Psoas muscle (tissue), 8 donors: ENCODE results near the gene ARHGEF4. TPM values are rescaled to one million over a fixed set of nuclear protein-coding genes. Genes with fewer than 3 reads are reported as not detected.
"Not testable (repeated sequence)": the region's sequence is repeated elsewhere in the genome, so short reads cannot be mapped to it uniquely, and the experiment has no call there.

Source experiments
- ATAC-seq, 4 donors: fragments of 200-7000 bp; cut with Tn5 transposase; one replicate each; pipeline ENCODE4 v1.9.1; 2020; ENCODE audit warnings: moderate library complexity in 3 of 4, mild to moderate bottlenecking in 2 of 4
- DNase-seq, 2 donors: peaks; one replicate each; pipeline ENCODE4 v3.0.0-alpha.2; 2020
- H3K27ac ChIP-seq: fragments of 200-600 bp; one replicate; pipeline ENCODE4 v1.8.0; 2022
- H3K27me3 ChIP-seq, 3 donors: fragments of 200-600 bp in 1 of 3; one replicate each; pipeline versions ENCODE4 v1.6.1 to v1.8.0; 2013 to 2022; ENCODE audit warnings: low read length in 2 of 3, mild to moderate bottlenecking in 2 of 3, moderate library complexity in 1 of 3; ENCODE audit not compliant: insufficient read depth in 3 of 3
- H3K36me3 ChIP-seq, 2 donors: fragments of 200-600 bp in 1 of 2; one replicate each; pipeline versions ENCODE4 v1.6.1 to v1.8.0; 2013 to 2022; ENCODE audit warnings: low read depth in 1 of 2, mild to moderate bottlenecking in 1 of 2, moderate library complexity in 1 of 2; ENCODE audit not compliant: insufficient read depth in 1 of 2
- H3K4me1 ChIP-seq: fragments of 200-600 bp; one replicate; pipeline ENCODE4 v1.8.0; 2022
- H3K4me3 ChIP-seq: fragments of 200-600 bp; one replicate; pipeline ENCODE4 v1.8.0; 2022; ENCODE audit warnings: mild to moderate bottlenecking
- H3K9me3 ChIP-seq: fragments of 200-600 bp; one replicate; pipeline ENCODE4 v1.8.0; 2022
- CTCF ChIP-seq: fragments of 200-600 bp; IDR thresholded peaks from one replicate; pipeline ENCODE4 v1.8.0; 2022; ENCODE audit warnings: antibody characterized with exemption
- WGBS, 3 donors: extraction: QIAGEN DNeasy Blood & Tissue Kit; methylation state at CpG; one replicate each; pipeline versions ENCODE4 v1.1.6 to v1.1.7; 2013; 5-methylcytosine and 5-hydroxymethylcytosine counted together
- intact Hi-C, 2 donors: fragments of 100-400 bp; cut with DNase I; formaldehyde crosslinking; loops; one replicate each; pipeline versions ENCODE4 v1.11.0 to v1.14.2; 2022
- polyA plus RNA-seq, 3 donors: library from polyadenylated mRNA; stranded (reverse); fragments of 200-250 nt; gene quantifications; one replicate each; pipeline ENCODE4 v1.2.3, GENCODE V29; 2013
- total RNA-seq, 4 donors: library from RNA; stranded (reverse); fragmentation: NEBNext Ultra II Directional in 2 of 4; extraction: Animal tissue kit (Norgen Biotek cat#: 25700) in 2 of 4; gene quantifications; one replicate each; pipeline versions ENCODE4 v1.2.1 to v1.2.4, GENCODE V29; 2021 to 2023
- donor health status: healthy with polysubstance abuse.
- donor health status: DM: no; HTN: no; CAD: no; lungs with moderate emphysema.
- donor health status: Bipolar disorder and iron deficiency.
- donor health status: healthy.
- donor health status: DM: yes; HTN: yes; CAD: no.
- donor health status: DM: no; HTN: no; CAD: no.
- donor health status: DM: no; HTN: no; CAD: no.
- donor health status: DM: yes; HTN: yes; CAD: no.

Gene ARHGEF4
- total and polyA plus RNA-seq, 7 donors = 0.63 to 6.9 (median 3.7) TPM

- Histone ChIP-seq H3K27ac (peak overlapping the region; percentile 55), H3K9me3 (no peaks in the 10 kb centered on the region), H3K4me3 (no peak overlapping the region), H3K27me3 (no peaks in the 10 kb centered on the region), H3K36me3 (peaks cover 20 to 82% of the 10 kb centered on the region in 2 donors), H3K4me1 (peaks cover 49% of the 10 kb centered on the region)
- intact Hi-C loops = no loop called here
- no peak for TF ChIP-seq CTCF
- no peak for DNase-seq
- WGBS, 3 donors = 82 to 92% (median 88%) methylated on average over 5 of the region's 5 CpGs
- ATAC-seq = peak in 2 of 4 donors; percentile 2 to 3
Measured at GRCh38 chr2:131076707-131077106, 240.0 kb downstream of the ARHGEF4 start.

GRCh38 chr2:131077182-131077846 is 240.6 kb downstream of the ARHGEF4 start:
- intact Hi-C loops = no loop called here
- TF ChIP-seq CTCF = no peak
- Histone ChIP-seq H3K4me3 (no peak overlapping the region), H3K4me1 (peaks cover 48% of the 10 kb centered on the region), H3K27me3 (no peaks in the 10 kb centered on the region), H3K9me3 (no peaks in the 10 kb centered on the region), H3K36me3 (peaks cover 22 to 83% of the 10 kb centered on the region in 2 donors), H3K27ac (peak overlapping the region; percentile 55)
- DNase-seq = peak in 1 of 2 donors; percentile 70
- WGBS, 3 donors = 58 to 82% (median 72%) methylated on average over 11 of the region's 11 CpGs
- peak; percentile 38 to 80 (median 71) for ATAC-seq

- no peak for ATAC-seq
- 53 to 68% (median 61%) methylated on average over 3 of the region's 3 CpGs for WGBS, 3 donors
- no peak for DNase-seq
- Histone ChIP-seq H3K9me3 (no peaks in the 10 kb centered on the region), H3K36me3 (peaks cover 22 to 82% of the 10 kb centered on the region in 2 donors), H3K4me3 (no peak overlapping the region), H3K27me3 (no peaks in the 10 kb centered on the region), H3K4me1 (peaks cover 53% of the 10 kb centered on the region), H3K27ac (peak overlapping the region; percentile 55)
- TF ChIP-seq CTCF = no peak
- intact Hi-C loops = no loop called here
Measured at GRCh38 chr2:131077966-131078365, 241.3 kb downstream of the ARHGEF4 start.

- ATAC-seq, H3K9me3 ChIP-seq, H3K4me3 ChIP-seq, DNase-seq, H3K27me3 ChIP-seq, intact Hi-C loops: not testable (repeated sequence)
- H3K27ac ChIP-seq = peak overlapping the region; percentile 53
- peaks cover 17 to 72% of the 10 kb centered on the region in 2 donors for H3K36me3 ChIP-seq
- peaks cover 38% of the 10 kb centered on the region for H3K4me1 ChIP-seq
- WGBS, 3 donors = 72 to 93% (median 73%) methylated on average over 6 of the region's 6 CpGs
Measured at GRCh38 chr2:131079931-131080330, 243.2 kb downstream of the ARHGEF4 start.

- 93 to 97% (median 95%) methylated on average over 4 of the region's 4 CpGs for WGBS, 3 donors
- no peaks in the 10 kb centered on the region for H3K27me3 ChIP-seq
- TF ChIP-seq CTCF = no peak
- no peaks in the 10 kb centered on the region for H3K9me3 ChIP-seq
- intact Hi-C loops = no loop called here
- H3K4me1 ChIP-seq = peaks cover 37% of the 10 kb centered on the region
- ATAC-seq (no peak), DNase-seq (no peak)
- no peak overlapping the region for H3K4me3 ChIP-seq
- H3K27ac ChIP-seq = no peak overlapping the region
- H3K36me3 ChIP-seq = peaks cover 14 to 70% of the 10 kb centered on the region in 2 donors
Measured at GRCh38 chr2:131081190-131081589, 244.5 kb downstream of the ARHGEF4 start.
